Tibial nerve (tissue), 4 donors: ENCODE results near the gene GPR55.

Experiments used
- EP300 ChIP-seq, 2 donors: sonication (generic); formaldehyde crosslinking; IDR thresholded peaks; one replicate each; pipeline ENCODE4 v1.6.1; 2017; ENCODE audit warnings: antibody characterized with exemption in 2 of 2, mild to moderate bottlenecking in 1 of 2
- POLR2A ChIP-seq, 2 donors: fragments of 450-650 bp; IDR thresholded peaks; one replicate each; pipeline ENCODE4 v1.6.1; 2017; ENCODE audit warnings: antibody characterized with exemption in 2 of 2, mild to moderate bottlenecking in 2 of 2, moderate library complexity in 2 of 2
- TF ChIP-seq, protein P1 (sequence below), 5 experiments: fragments of 200-600 bp in 3 of 5; fragments of 450-650 bp in 2 of 5; sonication (generic) in 3 of 5; IDR thresholded peaks; one replicate each; pipeline ENCODE4 v1.5.1; 2016 to 2019; ENCODE audit warnings: antibody characterized with exemption in 5 of 5, mild to moderate bottlenecking in 3 of 5, moderate library complexity in 2 of 5

DNA sequence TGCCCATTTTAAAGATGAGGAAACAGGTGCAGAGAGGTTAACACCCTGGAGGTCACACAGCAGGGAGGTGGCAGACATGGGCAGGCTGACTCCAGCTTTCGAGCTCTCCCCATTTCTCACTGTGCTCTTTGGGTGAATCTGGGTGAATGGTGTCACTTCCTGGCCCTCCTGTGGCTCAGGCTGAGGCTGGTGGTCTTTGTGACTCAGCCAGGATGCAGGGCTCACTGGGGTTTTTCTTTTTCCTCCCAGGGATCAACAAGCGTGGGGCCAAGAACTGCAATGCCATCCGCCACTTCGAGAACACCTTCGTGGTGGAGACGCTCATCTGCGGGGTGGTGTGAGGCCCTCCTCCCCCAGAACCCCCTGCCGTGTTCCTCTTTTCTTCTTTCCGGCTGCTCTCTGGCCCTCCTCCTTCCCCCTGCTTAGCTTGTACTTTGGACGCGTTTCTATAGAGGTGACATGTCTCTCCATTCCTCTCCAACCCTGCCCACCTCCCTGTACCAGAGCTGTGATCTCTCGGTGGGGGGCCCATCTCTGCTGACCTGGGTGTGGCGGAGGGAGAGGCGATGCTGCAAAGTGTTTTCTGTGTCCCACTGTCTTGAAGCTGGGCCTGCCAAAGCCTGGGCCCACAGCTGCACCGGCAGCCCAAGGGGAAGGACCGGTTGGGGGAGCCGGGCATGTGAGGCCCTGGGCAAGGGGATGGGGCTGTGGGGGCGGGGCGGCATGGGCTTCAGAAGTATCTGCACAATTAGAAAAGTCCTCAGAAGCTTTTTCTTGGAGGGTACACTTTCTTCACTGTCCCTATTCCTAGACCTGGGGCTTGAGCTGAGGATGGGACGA is 47.1 kb downstream of the GPR55 start:
- TF ChIP-seq, protein P1, sequence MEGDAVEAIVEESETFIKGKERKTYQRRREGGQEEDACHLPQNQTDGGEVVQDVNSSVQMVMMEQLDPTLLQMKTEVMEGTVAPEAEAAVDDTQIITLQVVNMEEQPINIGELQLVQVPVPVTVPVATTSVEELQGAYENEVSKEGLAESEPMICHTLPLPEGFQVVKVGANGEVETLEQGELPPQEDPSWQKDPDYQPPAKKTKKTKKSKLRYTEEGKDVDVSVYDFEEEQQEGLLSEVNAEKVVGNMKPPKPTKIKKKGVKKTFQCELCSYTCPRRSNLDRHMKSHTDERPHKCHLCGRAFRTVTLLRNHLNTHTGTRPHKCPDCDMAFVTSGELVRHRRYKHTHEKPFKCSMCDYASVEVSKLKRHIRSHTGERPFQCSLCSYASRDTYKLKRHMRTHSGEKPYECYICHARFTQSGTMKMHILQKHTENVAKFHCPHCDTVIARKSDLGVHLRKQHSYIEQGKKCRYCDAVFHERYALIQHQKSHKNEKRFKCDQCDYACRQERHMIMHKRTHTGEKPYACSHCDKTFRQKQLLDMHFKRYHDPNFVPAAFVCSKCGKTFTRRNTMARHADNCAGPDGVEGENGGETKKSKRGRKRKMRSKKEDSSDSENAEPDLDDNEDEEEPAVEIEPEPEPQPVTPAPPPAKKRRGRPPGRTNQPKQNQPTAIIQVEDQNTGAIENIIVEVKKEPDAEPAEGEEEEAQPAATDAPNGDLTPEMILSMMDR (IDR thresholded peaks at IDR 0.05): no peak
- TF ChIP-seq EP300 (IDR thresholded peaks at IDR 0.05): no peak
- TF ChIP-seq POLR2A (IDR thresholded peaks at IDR 0.05): no peak
